H1 (cell line): Measurements from ENCODE around the gene MGAT5B. TPM values are rescaled to one million over a fixed set of nuclear protein-coding genes. Genes with fewer than 3 reads are reported as not detected.

Source experiments
- CTCF ChIA-PET: fragments of 300-600 bp; sonication (Branson Sonifier 250); formaldehyde crosslinking; loops from one replicate; lab custom pipeline; 2021; ENCODE audit not compliant: partially characterized antibody; lab: Charles Lee
- POLR2A ChIA-PET: fragments of 300-600 bp; sonication (Branson Sonifier 250); formaldehyde crosslinking; loops from one replicate; lab custom pipeline; 2021; ENCODE audit warnings: inconsistent platforms; ENCODE audit not compliant: partially characterized antibody; lab: Charles Lee
- DNase-seq, 2 experiments: peaks; one replicate each; pipeline versions ENCODE4 v3.0.0 to v3.0.0-alpha.2; 2010 to 2022; ENCODE audit warnings: low spot score in 2 of 2, low read depth in 1 of 2, mixed read lengths in 1 of 2
- FAIRE-seq: peaks from 2 replicates; lab custom pipeline; 2011; peaks lifted over from hg19 to GRCh38; lab: Jason Lieb, UNC
- H2AFZ ChIP-seq: 2 replicates; pipeline ENCODE4 v1.8.1; 2012; ENCODE audit warnings: low read length, inconsistent platforms
- H2AK5ac ChIP-seq: 2 replicates; pipeline ENCODE4 v1.6.1; 2013; ENCODE audit warnings: low read depth, low read length
- H2BK120ac ChIP-seq: replicated peaks from 2 replicates; pipeline ENCODE3; 2013; ENCODE audit warnings: low read depth, low read length, inconsistent platforms
- H2BK12ac ChIP-seq: 2 replicates; pipeline ENCODE4 v1.6.1; 2013; ENCODE audit warnings: low read depth, low read length
- H2BK15ac ChIP-seq: 2 replicates; pipeline ENCODE4 v1.6.1; 2013; ENCODE audit warnings: low read length
- H2BK20ac ChIP-seq: 2 replicates; pipeline ENCODE4 v1.6.1; 2013; ENCODE audit warnings: low read length
- H2BK5ac ChIP-seq: 2 replicates; pipeline ENCODE4 v1.6.1; 2013; ENCODE audit warnings: low read depth, low read length
- H3K14ac ChIP-seq: 2 replicates; pipeline ENCODE4 v1.6.1; 2013; ENCODE audit warnings: inconsistent platforms; ENCODE audit not compliant: insufficient read length
- H3K18ac ChIP-seq: 2 replicates; pipeline ENCODE4 v1.6.1; 2013; ENCODE audit warnings: low read length; ENCODE audit errors: extremely low read depth
- H3K23ac ChIP-seq: 2 replicates; pipeline ENCODE4 v1.6.1; 2013; ENCODE audit warnings: inconsistent platforms; ENCODE audit not compliant: insufficient read length
- H3K23me2 ChIP-seq: 2 replicates; pipeline ENCODE4 v1.6.1; 2013; ENCODE audit warnings: low read depth, low read length
- H3K27ac ChIP-seq: 2 replicates; pipeline ENCODE4 v1.6.1; 2011; ENCODE audit warnings: low read depth, low read length, inconsistent platforms
- H3K27me3 ChIP-seq, 4 experiments: replicated peaks in 1 of 4; 1 replicate in 1 of 4; 2 replicates in 3 of 4; pipeline versions ENCODE4 v1.6.1 to v1.8.1; 2011 to 2013; ENCODE audit warnings: low read length in 3 of 4, mild to moderate bottlenecking in 3 of 4, inconsistent platforms in 2 of 4, mixed read lengths in 2 of 4, moderate library complexity in 1 of 4; ENCODE audit not compliant: control insufficient read depth in 3 of 4, insufficient read depth in 3 of 4; ENCODE audit errors: extremely low read depth in 1 of 4
- H3K36me3 ChIP-seq, 4 experiments: 2 replicates each; pipeline versions ENCODE4 v1.6.1 to v1.8.1; 2011 to 2013; ENCODE audit warnings: mild to moderate bottlenecking in 4 of 4, low read length in 3 of 4, moderate library complexity in 2 of 4, control low read depth in 1 of 4, inconsistent platforms in 1 of 4; ENCODE audit not compliant: insufficient read depth in 4 of 4, control insufficient read depth in 2 of 4
- H3K4ac ChIP-seq: replicated peaks from 2 replicates; pipeline ENCODE3; 2013; ENCODE audit warnings: low read length, low read depth, mixed read lengths, inconsistent platforms; ENCODE audit not compliant: insufficient read length
- H3K4me1 ChIP-seq, 4 experiments: replicated peaks in 1 of 4; 1 replicate in 1 of 4; 2 replicates in 3 of 4; pipeline versions ENCODE4 v1.6.1 to v1.8.1; 2011 to 2013; ENCODE audit warnings: low read length in 3 of 4, inconsistent platforms in 2 of 4, mixed read lengths in 1 of 4; ENCODE audit not compliant: insufficient read depth in 4 of 4, control insufficient read depth in 3 of 4
- H3K4me2 ChIP-seq, 2 experiments: 2 replicates each; pipeline versions ENCODE4 v1.6.1 to v1.8.1; 2011 to 2013; ENCODE audit warnings: low read depth in 2 of 2, low read length in 2 of 2, control low read depth in 1 of 2, inconsistent platforms in 1 of 2, mild to moderate bottlenecking in 1 of 2; ENCODE audit not compliant: insufficient read depth in 1 of 2
- H3K4me3 ChIP-seq, 4 experiments: fragments of 200-600, 300-600 bp in 1 of 4; sonication (generic), shearing (Covaris generic), sonication (Bioruptor Twin) in 1 of 4; 2 replicates each; pipeline versions ENCODE4 v1.5.1 to v1.8.1; 2011 to 2016; ENCODE audit warnings: low read length in 4 of 4, low read depth in 3 of 4, control low read depth in 2 of 4, inconsistent platforms in 2 of 4, mild to moderate bottlenecking in 2 of 4, mixed read lengths in 1 of 4, moderate library complexity in 1 of 4; ENCODE audit not compliant: insufficient read depth in 2 of 4; ENCODE audit errors: extremely low read depth in 1 of 4
- H3K56ac ChIP-seq: replicated peaks from 2 replicates; pipeline ENCODE3; 2013; ENCODE audit warnings: low read depth, mild to moderate bottlenecking, mixed read lengths, low read length, inconsistent platforms; ENCODE audit not compliant: insufficient read length
- H3K79me1 ChIP-seq: 2 replicates; pipeline ENCODE4 v1.6.1; 2013; ENCODE audit warnings: low read depth, low read length, control low read depth
- H3K79me2 ChIP-seq, 2 experiments: 2 replicates each; pipeline versions ENCODE4 v1.6.1 to v1.8.1; 2012 to 2013; ENCODE audit warnings: low read length in 2 of 2, mild to moderate bottlenecking in 2 of 2, inconsistent platforms in 1 of 2; ENCODE audit not compliant: insufficient read depth in 2 of 2, control insufficient read depth in 1 of 2
- H3K9ac ChIP-seq, 4 experiments: replicated peaks in 1 of 4; 1 replicate in 1 of 4; 2 replicates in 3 of 4; pipeline versions ENCODE4 v1.6.1 to v1.8.1; 2011 to 2013; ENCODE audit warnings: low read depth in 3 of 4, low read length in 3 of 4, control low read depth in 2 of 4, mild to moderate bottlenecking in 2 of 4, moderate library complexity in 2 of 4, inconsistent platforms in 1 of 4; ENCODE audit errors: extremely low read depth in 1 of 4
- H3K9me3 ChIP-seq, 2 experiments: 2 replicates each; pipeline versions ENCODE4 v1.6.1 to v1.8.1; 2012 to 2013; ENCODE audit warnings: mild to moderate bottlenecking in 2 of 2, moderate library complexity in 2 of 2, control low read depth in 1 of 2, inconsistent platforms in 1 of 2, low read depth in 1 of 2, low read length in 1 of 2, mixed read lengths in 1 of 2; ENCODE audit not compliant: insufficient read depth in 2 of 2
- H4K20me1 ChIP-seq, 2 experiments: replicated peaks in 1 of 2; 2 replicates each; pipeline versions ENCODE3 to v1.8.1; 2011 to 2013; ENCODE audit warnings: inconsistent platforms in 2 of 2, low read length in 2 of 2, mild to moderate bottlenecking in 1 of 2; ENCODE audit not compliant: insufficient read depth in 2 of 2, control insufficient read depth in 1 of 2
- H4K5ac ChIP-seq: 2 replicates; pipeline ENCODE4 v1.6.1; 2013; ENCODE audit warnings: low read length, low read depth, mixed read lengths, inconsistent platforms; ENCODE audit not compliant: insufficient read length
- H4K8ac ChIP-seq: 2 replicates; pipeline ENCODE4 v1.8.0; 2013; ENCODE audit warnings: mild to moderate bottlenecking, moderate library complexity, low read length, inconsistent platforms; ENCODE audit not compliant: insufficient read depth; ENCODE audit errors: extremely low read depth
- H4K91ac ChIP-seq: replicated peaks from 2 replicates; pipeline ENCODE3; 2013; ENCODE audit warnings: low read length, mixed read lengths, inconsistent platforms; ENCODE audit not compliant: insufficient read length
- CREB1 ChIP-seq: IDR thresholded peaks from 2 replicates; pipeline ENCODE4 v1.6.1; 2012; ENCODE audit warnings: inconsistent platforms
- WGBS, 2 experiments: shearing (Covaris generic) in 1 of 2; methylation state at CpG; one replicate each; pipeline versions ENCODE4 v1.1.6 to v1.1.7; 2013 to 2015; ENCODE audit warnings: low lambda C conversion rate in 2 of 2, mixed read lengths in 2 of 2, inconsistent platforms in 1 of 2, low coverage in 1 of 2, missing lambda C conversion rate in 1 of 2; ENCODE audit not compliant: insufficient replicate concordance in 2 of 2, insufficient coverage in 1 of 2, insufficient read length in 1 of 2; ENCODE audit errors: extremely low coverage in 1 of 2, missing lambda C conversion rate in 1 of 2; 5-methylcytosine and 5-hydroxymethylcytosine counted together
- polyA plus RNA-seq, 7 experiments: library from polyadenylated mRNA; depleted of rRNA in 3 of 7; stranded (reverse) in 5 of 7; unstranded in 2 of 7; fragments of >200 nt in 5 of 7; fragments of 200-250 nt in 2 of 7; gene quantifications; 1 replicate in 5 of 7; 2 replicates in 1 of 7; 4 replicates in 1 of 7; pipeline versions ENCODE4 v1.2.1 to v1.2.3, GENCODE V29; 2011 to 2013; ENCODE audit warnings: missing spikeins in 2 of 7, mixed read lengths in 2 of 7
- total RNA-seq: library from RNA; stranded (reverse); fragmentation: NEBNext Ultra II Directional; extraction: Animal tissue kit (Norgen Biotek cat#: 25700); gene quantifications from 2 replicates; pipeline ENCODE4 v1.2.1, GENCODE V29; 2021

Gene MGAT5B
- total and polyA plus RNA-seq, 2 of the 8 experiments (the other 6 are each of a cell fraction or from before 2014, with no cell fraction given), result 7.9 to 8.2 TPM

- FAIRE-seq, result no peak
- H3K9me3 ChIP-seq, result no peaks in the 10 kb centered on the region
- H3K4me3 ChIP-seq, result no peak overlapping the region
- H2AK5ac ChIP-seq, result no peak overlapping the region
- H4K91ac ChIP-seq, result no peak overlapping the region
- H3K27me3 ChIP-seq, result no peaks in the 10 kb centered on the region
- H2BK5ac ChIP-seq, result no peak overlapping the region
- H3K23me2 ChIP-seq, result no peaks in the 10 kb centered on the region
- peaks cover 2% of the 10 kb centered on the region; the same call in 1 of the 2 replicates for H3K79me1 ChIP-seq
- CTCF ChIA-PET, result interaction anchor here (1.1 to 8.4 kb wide), 3 partner anchors 13 to 174 kb away, joined by 3 to 70 read pairs (median 4); partner anchors contain the start of gene MGAT5B
- peaks cover 0 to 2% of the 10 kb centered on the region in 2 experiments for H4K20me1 ChIP-seq
- H3K27ac ChIP-seq, result no peak overlapping the region
- H3K18ac ChIP-seq, result no peak overlapping the region
- no peak overlapping the region for H2BK15ac ChIP-seq
- POLR2A ChIA-PET, result no interaction called here
- H4K8ac ChIP-seq, result no peak overlapping the region
- H2BK120ac ChIP-seq, result no peak overlapping the region
- no peak overlapping the region for H2BK12ac ChIP-seq
- no peak overlapping the region for H3K56ac ChIP-seq
- H3K9ac ChIP-seq, result no peak overlapping the region
- H3K79me2 ChIP-seq, result no peaks in the 10 kb centered on the region
- no peak overlapping the region for H2BK20ac ChIP-seq
- H2AFZ ChIP-seq, result no peak overlapping the region
- H3K4me2 ChIP-seq, result no peak overlapping the region
- peaks cover 0 to 16% (median 9%) of the 10 kb centered on the region in 4 experiments; a peak in 6 of 7 replicates for H3K4me1 ChIP-seq
- WGBS, 2 experiments, result 92% methylated on average over 18 of the region's 20 CpGs; no CpG with 5 or more reads in 1 of the 2 experiments
- H3K14ac ChIP-seq, result no peak overlapping the region
- DNase-seq, result no peak
- no peak overlapping the region for H3K23ac ChIP-seq
- H4K5ac ChIP-seq, result no peak overlapping the region
- H3K36me3 ChIP-seq, result no peaks in the 10 kb centered on the region
- H3K4ac ChIP-seq, result no peak overlapping the region
- no peak for TF ChIP-seq CREB1
Measured at GRCh38 chr17:76881966-76882365, 13.8 kb downstream of the MGAT5B start.
